A549 (cell line): Measurements from ENCODE around the gene NPC1L1. TPM values are rescaled to one million over a fixed set of nuclear protein-coding genes. Genes with fewer than 3 reads are reported as not detected.

Experiments used
- ATAC-seq, 2 experiments: fragments of 200-7000 bp in 1 of 2; fragments of >200 bp in 1 of 2; cut with Nextera tagmentation in 1 of 2; cut with Tn5 transposase in 1 of 2; 3 replicates each; pipeline versions ENCODE4 v1.8.0 to v1.9.1; 2018 to 2020; ENCODE audit warnings: mild to moderate bottlenecking in 1 of 2, moderate library complexity in 1 of 2
- CTCF ChIA-PET: fragments of 300-600 bp; sonication (Branson Sonifier 250); formaldehyde crosslinking; extraction: SDS; loops from one replicate; lab custom pipeline; 2021; ENCODE audit warnings: antibody characterized with exemption, inconsistent platforms; lab: Yijun Ruan, JAX
- POLR2A ChIA-PET: fragments of 350-600 bp; formaldehyde crosslinking; extraction: SDS; loops from one replicate; lab custom pipeline; 2021; ENCODE audit warnings: antibody characterized with exemption, inconsistent platforms; lab: Yijun Ruan, JAX
- DNase-seq, 2 experiments: peaks; one replicate each; pipeline versions ENCODE4 v3.0.0 to v3.0.0-alpha.2; 2011 to 2016; ENCODE audit warnings: low read depth in 1 of 2, low spot score in 1 of 2
- FAIRE-seq: peaks from 2 replicates; lab custom pipeline; 2011; peaks lifted over from hg19 to GRCh38; lab: Jason Lieb, UNC
- H3K27ac ChIP-seq, 2 experiments: fragments of >200 bp; sonication (Bioruptor Twin); formaldehyde crosslinking; 3 replicates each; pipeline ENCODE4 v1.5.1; 2016 to 2017
- H3K4me1 ChIP-seq: fragments of >200 bp; sonication (Bioruptor Twin); formaldehyde crosslinking; 3 replicates; pipeline ENCODE4 v1.6.1; 2016
- H3K4me2 ChIP-seq: fragments of >200 bp; sonication (Bioruptor Twin); formaldehyde crosslinking; 3 replicates; pipeline ENCODE4 v1.6.1; 2016
- H3K4me3 ChIP-seq: fragments of >200 bp; sonication (Bioruptor Twin); formaldehyde crosslinking; 3 replicates; pipeline ENCODE4 v1.5.1; 2016
- H3K9me3 ChIP-seq: fragments of >200 bp; sonication (Bioruptor Twin); formaldehyde crosslinking; 3 replicates; pipeline ENCODE4 v1.6.1; 2016
- CBX2 ChIP-seq: fragments of 200-600 bp; sonication (generic); IDR thresholded peaks from 2 replicates; pipeline ENCODE4 v1.6.1; 2016; ENCODE audit warnings: low read depth, mild to moderate bottlenecking, borderline replicate concordance
- ESRRA ChIP-seq: fragments of 150-350 bp; IDR thresholded peaks from 2 replicates; pipeline ENCODE4 v1.6.1; 2014; ENCODE audit warnings: mild to moderate bottlenecking, low read length, borderline replicate concordance
- HDAC2 ChIP-seq: fragments of 200-600 bp; sonication (generic); IDR thresholded peaks from 2 replicates; pipeline ENCODE4 v1.6.1; 2016
- HES2 ChIP-seq: fragments of >200 bp; sonication (Bioruptor Twin); formaldehyde crosslinking; IDR thresholded peaks from 2 replicates; pipeline ENCODE4 v1.6.1; 2016
- HEYL ChIP-seq: fragments of 250-450 bp; sonication (Bioruptor Pico); IDR thresholded peaks from 2 replicates; pipeline ENCODE4 v1.8.0; 2021; ENCODE audit warnings: mild to moderate bottlenecking, moderate library complexity
- KDM1A ChIP-seq: fragments of 200-600 bp; sonication (generic); IDR thresholded peaks from 2 replicates; pipeline ENCODE4 v1.6.1; 2016; ENCODE audit warnings: low read depth, mild to moderate bottlenecking
- MAFK ChIP-seq: fragments of 450-650 bp; IDR thresholded peaks from 2 replicates; pipeline ENCODE4 v1.6.1; 2014; ENCODE audit not compliant: partially characterized antibody
- MAX ChIP-seq: IDR thresholded peaks from 2 replicates; pipeline ENCODE4 v1.6.1; 2012
- NFE2L2 ChIP-seq: fragments of 150-350 bp; conservative IDR thresholded peaks from 2 replicates; pipeline ENCODE4 v1.6.1; 2014; ENCODE audit warnings: low read length
- NPAS2 ChIP-seq: fragments of 250-450 bp; sonication (Bioruptor Pico); IDR thresholded peaks from 2 replicates; pipeline ENCODE4 v1.8.0; 2022; ENCODE audit warnings: mild to moderate bottlenecking, moderate library complexity, borderline replicate concordance
- PHF8 ChIP-seq: fragments of 200-600 bp; sonication (generic); IDR thresholded peaks from 2 replicates; pipeline ENCODE4 v1.6.1; 2016; ENCODE audit warnings: low read depth, mild to moderate bottlenecking, antibody characterized with exemption, moderate library complexity, borderline replicate concordance
- POLR2AphosphoS2 ChIP-seq: conservative IDR thresholded peaks from 2 replicates; pipeline ENCODE4 v1.6.1; 2012; ENCODE audit warnings: low read length, improper control_type of control experiment, inconsistent platforms
- RAD21 ChIP-seq, 2 experiments: fragments of >200 bp in 1 of 2; sonication (Bioruptor Twin) in 1 of 2; formaldehyde crosslinking in 1 of 2; IDR thresholded peaks in 1 of 2; conservative IDR thresholded peaks in 1 of 2; 2 replicates in 1 of 2; 3 replicates in 1 of 2; pipeline ENCODE4 v1.6.1; 2012 to 2018; ENCODE audit warnings: inconsistent platforms in 1 of 2
- RARB ChIP-seq: fragments of 250-450 bp; sonication (Bioruptor Pico); IDR thresholded peaks from 2 replicates; pipeline ENCODE4 v1.8.0; 2021; ENCODE audit warnings: mild to moderate bottlenecking, moderate library complexity
- RFX5 ChIP-seq: fragments of 450-650 bp; IDR thresholded peaks from 2 replicates; pipeline ENCODE4 v1.7.1; 2014; ENCODE audit warnings: antibody characterized with exemption, mild to moderate bottlenecking, moderate library complexity
- RNF2 ChIP-seq: fragments of 200-600 bp; sonication (generic); IDR thresholded peaks from 2 replicates; pipeline ENCODE4 v1.6.1; 2016; ENCODE audit warnings: low read depth, mild to moderate bottlenecking, antibody characterized with exemption, moderate library complexity, borderline replicate concordance
- SMC3 ChIP-seq: fragments of >200 bp; sonication (Bioruptor Twin); formaldehyde crosslinking; IDR thresholded peaks from 3 replicates; pipeline ENCODE4 v1.6.1; 2018; ENCODE audit warnings: inconsistent platforms
- TFCP2L1 ChIP-seq: fragments of 250-450 bp; sonication (Bioruptor Pico); IDR thresholded peaks from 2 replicates; pipeline ENCODE4 v1.5.0; 2021; ENCODE audit warnings: mild to moderate bottlenecking
- TP53 ChIP-seq: fragments of 250-450 bp; sonication (Bioruptor Pico); IDR thresholded peaks from 2 replicates; pipeline ENCODE4 v1.5.0; 2021; ENCODE audit warnings: mild to moderate bottlenecking, moderate library complexity
- USF2 ChIP-seq: fragments of 450-650 bp; IDR thresholded peaks from 2 replicates; pipeline ENCODE4 v1.6.1; 2014; ENCODE audit warnings: antibody characterized with exemption
- ZC3H11A ChIP-seq: fragments of 450-650 bp; IDR thresholded peaks from 2 replicates; pipeline ENCODE4 v1.6.1; 2014; ENCODE audit warnings: antibody characterized with exemption, mild to moderate bottlenecking
- WGBS: methylation state at CpG from one replicate; pipeline ENCODE4 v1.1.6; 2017; ENCODE audit errors: missing lambda C conversion rate; 5-methylcytosine and 5-hydroxymethylcytosine counted together
- polyA plus RNA-seq, 4 experiments: library from polyadenylated mRNA; depleted of rRNA in 3 of 4; stranded (reverse); fragments of >200 nt; fragmentation: RNase III in 1 of 4; extraction: RNeasy Plus Mini Kit Qiagen cat#74134 plus additional on column Dnase treatment in 1 of 4; gene quantifications; 2 replicates in 3 of 4; 3 replicates in 1 of 4; pipeline ENCODE4 v1.2.3, GENCODE V29; 2011 to 2017

Gene NPC1L1
- polyA plus RNA-seq, 2 of the 4 experiments (the other 2 are of a cell fraction): 0.04 to 0.06 TPM

GRCh38 chr7:44568771-44569560, 27.8 kb upstream of the NPC1L1 start:
- ChIA-PET CTCF (interaction anchor here (1.1 to 1.7 kb wide), 2 partner anchors 11 to 355 kb away, joined by 3 to 5 read pairs; no protein-coding TSS in a partner anchor), POLR2A (no interaction called here)
- no peak overlapping the region for H3K4me3 ChIP-seq
- ATAC-seq: no peak
- WGBS: 90% methylated on average over 11 of the region's 17 CpGs
- DNase-seq: no peak
- no peaks in the 10 kb centered on the region for H3K9me3 ChIP-seq
- H3K4me1 ChIP-seq: peaks cover 6% of the 10 kb centered on the region
- H3K27ac ChIP-seq: no peak overlapping the region
- FAIRE-seq: no peak
- H3K4me2 ChIP-seq: no peak overlapping the region
- TF ChIP-seq KDM1A (no peak), HES2 (no peak), HEYL (no peak), RNF2 (no peak), NFE2L2 (no peak), TFCP2L1 (CRISPR knock-in tag) (no peak), USF2 (no peak), HDAC2 (no peak)

- DNase-seq (no peak), ATAC-seq (no peak), FAIRE-seq (no peak)
- peaks cover 13% of the 10 kb centered on the region for H3K4me1 ChIP-seq
- H3K4me2 ChIP-seq: no peak overlapping the region
- POLR2A ChIA-PET: interaction anchor here (0.6 kb wide), 1 partner anchor 13 kb away, joined by 3 read pairs; no protein-coding TSS in a partner anchor
- TF ChIP-seq MAX (no peak), NPAS2 (no peak), ZC3H11A (no peak), RARB (no peak), SMC3 (no peak), CBX2 (no peak), MAFK (no peak), HDAC2 (no peak), ESRRA (no peak), POLR2AphosphoS2 (no peak), RFX5 (no peak), RAD21 (conservative IDR thresholded peaks at IDR 0.05 in 1 of 2, IDR thresholded peaks at IDR 0.05 in 1 of 2) (no peak), PHF8 (no peak), TP53 (no peak)
- no peaks in the 10 kb centered on the region for H3K9me3 ChIP-seq
- H3K4me3 ChIP-seq: no peak overlapping the region
- CTCF ChIA-PET: interaction anchor here (1.1 to 4.8 kb wide), 3 partner anchors 12 to 354 kb away, joined by 3 to 30 read pairs (median 5); partner anchors contain the start of gene NPC1L1
- 92% methylated on average over 6 of the region's 6 CpGs for WGBS
- no peak overlapping the region for H3K27ac ChIP-seq
Measured at GRCh38 chr7:44567884-44568283, 26.8 kb upstream of the NPC1L1 start.

GRCh38 chr7:44566680-44567079, 25.6 kb upstream of the NPC1L1 start:
- FAIRE-seq (no peak), DNase-seq (no peak), ATAC-seq (no peak)
- H3K9me3 ChIP-seq: no peaks in the 10 kb centered on the region
- ChIA-PET CTCF (interaction anchor here (1.0 to 4.8 kb wide), 9 partner anchors 11 to 514 kb away, joined by 3 to 55 read pairs (median 18); partner anchors contain the start of genes NPC1L1 and TMED4), POLR2A (interaction anchor here (2.0 kb wide), 1 partner anchor 76 kb away, joined by 8 read pairs; the partner anchor contains the start of gene NUDCD3)
- H3K27ac ChIP-seq: no peak overlapping the region
- 93% methylated on average over 5 of the region's 5 CpGs for WGBS
- H3K4me2 ChIP-seq: no peak overlapping the region
- TF ChIP-seq ZC3H11A (no peak), HEYL (no peak)
- H3K4me1 ChIP-seq: peaks cover 19% of the 10 kb centered on the region
- H3K4me3 ChIP-seq: no peak overlapping the region
